SK-N-SH treated with all-trans-retinoic acid at 6 μM for 48 hours (cell line): ENCODE data around the gene NOXO1.

Experiments
- ARNTL ChIP-seq: fragments of 450-650 bp; formaldehyde crosslinking; IDR thresholded peaks from 2 replicates; pipeline ENCODE4 v1.5.0; 2020; ENCODE audit warnings: low read depth, mild to moderate bottlenecking, moderate library complexity, borderline replicate concordance
- SNAI2 ChIP-seq: fragments of 250-450 bp; sonication (Bioruptor Pico); IDR thresholded peaks from 2 replicates; pipeline ENCODE4 v1.5.0; 2020; ENCODE audit warnings: mild to moderate bottlenecking, moderate library complexity
- ZFP30 ChIP-seq: fragments of 450-650 bp; formaldehyde crosslinking; IDR thresholded peaks from 2 replicates; pipeline ENCODE4 v1.5.0; 2022; ENCODE audit warnings: mild to moderate bottlenecking, moderate library complexity
- ZNF70 ChIP-seq: fragments of 450-650 bp; formaldehyde crosslinking; IDR thresholded peaks from 2 replicates; pipeline ENCODE4 v1.5.0; 2020; ENCODE audit warnings: mild to moderate bottlenecking, moderate library complexity
- ZNF8 ChIP-seq: fragments of 450-650 bp; formaldehyde crosslinking; IDR thresholded peaks from 2 replicates; pipeline ENCODE4 v1.5.0; 2020; ENCODE audit warnings: mild to moderate bottlenecking, moderate library complexity
- TF ChIP-seq, protein P1 (sequence below): fragments of 250-450 bp; sonication (Bioruptor Pico); IDR thresholded peaks from 2 replicates; pipeline ENCODE4 v1.5.1; 2020; ENCODE audit warnings: low read depth, mild to moderate bottlenecking, moderate library complexity
- TF ChIP-seq, protein P2 (sequence below): fragments of 250-450 bp; sonication (Bioruptor Pico); IDR thresholded peaks from 2 replicates; pipeline ENCODE4 v1.8.0; 2020; ENCODE audit warnings: mild to moderate bottlenecking, moderate library complexity, borderline replicate concordance

DNA sequence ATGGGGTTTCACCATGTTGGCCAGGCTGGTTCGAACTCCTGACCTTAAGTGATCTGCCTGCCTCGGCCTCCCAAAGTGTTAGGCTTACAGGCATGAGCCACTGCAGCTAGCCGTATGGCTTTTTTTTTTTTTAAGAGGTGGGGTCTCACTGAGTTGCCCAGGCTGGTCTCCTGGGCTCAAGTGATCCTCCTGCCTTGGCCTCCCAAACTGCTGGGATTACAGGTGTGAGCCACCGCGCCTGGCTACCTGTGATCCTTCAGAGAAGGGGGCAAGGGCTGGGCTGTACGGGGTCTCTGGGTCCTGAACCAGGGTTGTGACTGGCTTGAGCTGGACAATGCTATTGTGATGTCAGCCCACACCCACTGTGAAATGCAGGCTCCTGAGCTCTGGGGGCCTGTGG is 14.8 kb downstream of the NOXO1 start, which contains the start of gene RNF151:
- TF ChIP-seq, protein P1, sequence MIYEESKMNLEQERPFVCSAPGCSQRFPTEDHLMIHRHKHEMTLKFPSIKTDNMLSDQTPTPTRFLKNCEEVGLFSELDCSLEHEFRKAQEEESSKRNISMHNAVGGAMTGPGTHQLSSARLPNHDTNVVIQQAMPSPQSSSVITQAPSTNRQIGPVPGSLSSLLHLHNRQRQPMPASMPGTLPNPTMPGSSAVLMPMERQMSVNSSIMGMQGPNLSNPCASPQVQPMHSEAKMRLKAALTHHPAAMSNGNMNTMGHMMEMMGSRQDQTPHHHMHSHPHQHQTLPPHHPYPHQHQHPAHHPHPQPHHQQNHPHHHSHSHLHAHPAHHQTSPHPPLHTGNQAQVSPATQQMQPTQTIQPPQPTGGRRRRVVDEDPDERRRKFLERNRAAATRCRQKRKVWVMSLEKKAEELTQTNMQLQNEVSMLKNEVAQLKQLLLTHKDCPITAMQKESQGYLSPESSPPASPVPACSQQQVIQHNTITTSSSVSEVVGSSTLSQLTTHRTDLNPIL (CRISPR knock-in tag): no peak
- no peak for TF ChIP-seq ZFP30 (CRISPR knock-in tag)
- TF ChIP-seq, protein P2, sequence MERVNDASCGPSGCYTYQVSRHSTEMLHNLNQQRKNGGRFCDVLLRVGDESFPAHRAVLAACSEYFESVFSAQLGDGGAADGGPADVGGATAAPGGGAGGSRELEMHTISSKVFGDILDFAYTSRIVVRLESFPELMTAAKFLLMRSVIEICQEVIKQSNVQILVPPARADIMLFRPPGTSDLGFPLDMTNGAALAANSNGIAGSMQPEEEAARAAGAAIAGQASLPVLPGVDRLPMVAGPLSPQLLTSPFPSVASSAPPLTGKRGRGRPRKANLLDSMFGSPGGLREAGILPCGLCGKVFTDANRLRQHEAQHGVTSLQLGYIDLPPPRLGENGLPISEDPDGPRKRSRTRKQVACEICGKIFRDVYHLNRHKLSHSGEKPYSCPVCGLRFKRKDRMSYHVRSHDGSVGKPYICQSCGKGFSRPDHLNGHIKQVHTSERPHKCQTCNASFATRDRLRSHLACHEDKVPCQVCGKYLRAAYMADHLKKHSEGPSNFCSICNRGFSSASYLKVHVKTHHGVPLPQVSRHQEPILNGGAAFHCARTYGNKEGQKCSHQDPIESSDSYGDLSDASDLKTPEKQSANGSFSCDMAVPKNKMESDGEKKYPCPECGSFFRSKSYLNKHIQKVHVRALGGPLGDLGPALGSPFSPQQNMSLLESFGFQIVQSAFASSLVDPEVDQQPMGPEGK (CRISPR knock-in tag): no peak
- TF ChIP-seq SNAI2 (CRISPR knock-in tag): no peak
- no peak for TF ChIP-seq ARNTL (CRISPR knock-in tag)
- no peak for TF ChIP-seq ZNF8 (CRISPR knock-in tag)
- no peak for TF ChIP-seq ZNF70 (CRISPR knock-in tag)
